Ovary (tissue), 9 donors: ENCODE data around the gene MINDY2. TPM values are rescaled to one million over a fixed set of nuclear protein-coding genes. Genes with fewer than 3 reads are reported as not detected.
"Not testable (repeated sequence)": the region's sequence is repeated elsewhere in the genome, so short reads cannot be mapped to it uniquely, and the experiment has no call there.

Experiments
- DNase-seq, 5 donors: peaks; one replicate each; pipeline ENCODE4 v3.0.0-alpha.2; 2019 to 2020
- H3K27ac ChIP-seq, 2 donors: fragments of 200-600 bp; one replicate each; pipeline versions ENCODE4 v1.5.1 to v1.8.0; 2019 to 2022
- H3K27me3 ChIP-seq: fragments of 200-600 bp; one replicate; pipeline ENCODE4 v1.8.0; 2022
- H3K36me3 ChIP-seq: fragments of 200-600 bp; sonication (generic); one replicate; pipeline ENCODE4 v1.5.1; 2019
- H3K4me1 ChIP-seq: one replicate; pipeline ENCODE4 v1.8.1; 2013; ENCODE audit warnings: mild to moderate bottlenecking, moderate library complexity; ENCODE audit not compliant: insufficient read depth
- H3K4me3 ChIP-seq: fragments of 200-600 bp; sonication (generic); one replicate; pipeline ENCODE4 v1.5.1; 2017
- H3K9me3 ChIP-seq, 2 donors: fragments of 200-600 bp in 1 of 2; sonication (generic) in 1 of 2; one replicate each; pipeline versions ENCODE4 v1.5.1 to v1.8.1; 2013 to 2019; ENCODE audit warnings: mild to moderate bottlenecking in 1 of 2, moderate library complexity in 1 of 2
- CTCF ChIP-seq, 3 donors: fragments of 450-650 bp in 2 of 3; fragments of 200-600 bp in 1 of 3; IDR thresholded peaks; one replicate each; pipeline versions ENCODE4 v1.5.1 to v1.8.0; 2016 to 2022; ENCODE audit warnings: antibody characterized with exemption in 3 of 3, mild to moderate bottlenecking in 1 of 3
- EP300 ChIP-seq: sonication (generic); formaldehyde crosslinking; IDR thresholded peaks from one replicate; pipeline ENCODE4 v1.6.1; 2017; ENCODE audit warnings: antibody characterized with exemption
- POLR2A ChIP-seq: fragments of 450-650 bp; IDR thresholded peaks from one replicate; pipeline ENCODE4 v1.6.1; 2017; ENCODE audit warnings: antibody characterized with exemption, mild to moderate bottlenecking, moderate library complexity
- WGBS, 3 donors: extraction: QIAGEN DNeasy Blood & Tissue Kit in 1 of 3; methylation state at CpG; one replicate each; pipeline versions ENCODE4 v1.1.5 to v1.1.7; 2013 to 2017; 5-methylcytosine and 5-hydroxymethylcytosine counted together
- intact Hi-C, 4 donors: fragments of 100-400 bp; cut with DNase I; formaldehyde crosslinking; loops; one replicate each; pipeline versions ENCODE4 v1.11.0 to v1.15.1; 2022 to 2023
- polyA plus RNA-seq, 2 donors: library from polyadenylated mRNA; stranded (reverse); fragments of 200-250 nt in 1 of 2; fragments of 350-450 nt in 1 of 2; fragmentation: Illumina TruSeq in 1 of 2; extraction: RNeasy Lipid Tissue Mini Kit (QIAGEN cat#74804) in 1 of 2; gene quantifications; one replicate each; pipeline ENCODE4 v1.2.3, GENCODE V29; 2013 to 2014
- total RNA-seq, 7 donors: library from RNA; depleted of rRNA in 2 of 7; stranded (reverse); fragments of >200 nt in 2 of 7; fragmentation: NEBNext Ultra II Directional in 3 of 7; extraction: Animal tissue kit (Norgen Biotek cat#: 25700) in 3 of 7; gene quantifications; one replicate each; pipeline versions ENCODE4 v1.1.0 to v1.2.4, GENCODE V29; 2016 to 2023
- donor health status: DM: no; HTN: no; CAD: no; lungs with moderate emphysema.
- donor health status: DM: no; HTN: no; CAD: no.
- donor health status: Bipolar disorder and iron deficiency.
- donor health status: DM: yes; HTN: yes; CAD: no.
- donor health status: DM: no; HTN: no; CAD: no.
- donor health status: DM: yes; HTN: yes; CAD: no.

MINDY2 gene
- total and polyA plus RNA-seq, 9 donors = 5.7 to 32.6 (median 18.0) TPM

- TF ChIP-seq CTCF (IDR thresholded peaks at IDR 0.05) (no peak), POLR2A (no peak)
- 62 to 65% (median 64%) methylated on average over 3 of the region's 3 CpGs for WGBS, 3 donors
- intact Hi-C loops = no loop called here
- DNase-seq = no peak
- no peak overlapping the region for H3K27ac ChIP-seq
- H3K36me3 ChIP-seq = no peaks in the 10 kb centered on the region
- H3K4me3 ChIP-seq = no peak overlapping the region
- no peaks in the 10 kb centered on the region for H3K27me3 ChIP-seq
- no peaks in the 10 kb centered on the region for H3K4me1 ChIP-seq
- H3K9me3 ChIP-seq = no peaks in the 10 kb centered on the region
These were observed 26.4 kb downstream of the MINDY2 start for GRCh38 chr15:58797505-58797904.

- no peak for DNase-seq
- TF ChIP-seq CTCF (IDR thresholded peaks at IDR 0.05) = no peak
- TF ChIP-seq POLR2A = no peak
- no peak for TF ChIP-seq EP300
- H3K36me3 ChIP-seq = no peaks in the 10 kb centered on the region
- H3K27ac ChIP-seq = no peak overlapping the region
- no peaks in the 10 kb centered on the region for H3K9me3 ChIP-seq
- no peak overlapping the region for H3K4me3 ChIP-seq
- 29 to 53% (median 39%) methylated on average over 1 of the region's 1 CpG for WGBS, 3 donors
- no peaks in the 10 kb centered on the region for H3K27me3 ChIP-seq
- no peaks in the 10 kb centered on the region for H3K4me1 ChIP-seq
- intact Hi-C loops = no loop called here
These were observed 34.0 kb downstream of the MINDY2 start for GRCh38 chr15:58805095-58805494.

GRCh38 chr15:58823267-58823666 is 52.2 kb downstream of the MINDY2 start:
- 71 to 88% (median 73%) methylated on average over 2 of the region's 2 CpGs for WGBS, 3 donors
- H3K4me1 ChIP-seq, DNase-seq, H3K27me3 ChIP-seq, intact Hi-C loops, H3K27ac ChIP-seq, H3K4me3 ChIP-seq, H3K36me3 ChIP-seq, H3K9me3 ChIP-seq: not testable (repeated sequence)

- 90 to 97% (median 90%) methylated on average over 2 of the region's 2 CpGs for WGBS, 3 donors
These were observed 59.5 kb downstream of the MINDY2 start for GRCh38 chr15:58830556-58830955.

GRCh38 chr15:58833681-58834426 is 62.8 kb downstream of the MINDY2 start:
- H3K27ac ChIP-seq, H3K4me3 ChIP-seq, DNase-seq, H3K36me3 ChIP-seq, intact Hi-C loops, H3K9me3 ChIP-seq, H3K4me1 ChIP-seq, H3K27me3 ChIP-seq: not testable (repeated sequence)
- WGBS, 3 donors = 39 to 56% (median 43%) methylated on average over 9 of the region's 9 CpGs

More at GRCh38 chr15:58830556-58830955, 59.5 kb downstream of the MINDY2 start:
- no peak for DNase-seq
- Histone ChIP-seq H3K9me3 (no peaks in the 10 kb centered on the region), H3K4me1 (no peaks in the 10 kb centered on the region), H3K27me3 (no peaks in the 10 kb centered on the region), H3K27ac (no peak overlapping the region), H3K36me3 (no peaks in the 10 kb centered on the region), H3K4me3 (no peak overlapping the region)
- intact Hi-C loops = no loop called here
- TF ChIP-seq EP300 (no peak), POLR2A (no peak), CTCF (IDR thresholded peaks at IDR 0.05) (no peak)
